IMR-90 (cell line): ENCODE results near the gene AGBL1.

ENCODE experiments used
- CEBPB ChIP-seq: IDR thresholded peaks from 2 replicates; pipeline ENCODE4 v1.6.1; 2012; ENCODE audit warnings: low read depth, low read length, improper control_type of control experiment
- RCOR1 ChIP-seq: IDR thresholded peaks from 2 replicates; pipeline ENCODE4 v1.6.1; 2012; ENCODE audit warnings: mild to moderate bottlenecking, low read length, improper control_type of control experiment; ENCODE audit not compliant: insufficient replicate concordance
- TF ChIP-seq, protein P1 (sequence below): conservative IDR thresholded peaks from 2 replicates; pipeline ENCODE4 v1.5.1; 2012; ENCODE audit warnings: mild to moderate bottlenecking, low read depth, low read length, improper control_type of control experiment

GRCh38 chr15:86676002-86676401 lies 596.3 kb downstream of the AGBL1 start:
- TF ChIP-seq CEBPB = no peak
- TF ChIP-seq, protein P1, sequence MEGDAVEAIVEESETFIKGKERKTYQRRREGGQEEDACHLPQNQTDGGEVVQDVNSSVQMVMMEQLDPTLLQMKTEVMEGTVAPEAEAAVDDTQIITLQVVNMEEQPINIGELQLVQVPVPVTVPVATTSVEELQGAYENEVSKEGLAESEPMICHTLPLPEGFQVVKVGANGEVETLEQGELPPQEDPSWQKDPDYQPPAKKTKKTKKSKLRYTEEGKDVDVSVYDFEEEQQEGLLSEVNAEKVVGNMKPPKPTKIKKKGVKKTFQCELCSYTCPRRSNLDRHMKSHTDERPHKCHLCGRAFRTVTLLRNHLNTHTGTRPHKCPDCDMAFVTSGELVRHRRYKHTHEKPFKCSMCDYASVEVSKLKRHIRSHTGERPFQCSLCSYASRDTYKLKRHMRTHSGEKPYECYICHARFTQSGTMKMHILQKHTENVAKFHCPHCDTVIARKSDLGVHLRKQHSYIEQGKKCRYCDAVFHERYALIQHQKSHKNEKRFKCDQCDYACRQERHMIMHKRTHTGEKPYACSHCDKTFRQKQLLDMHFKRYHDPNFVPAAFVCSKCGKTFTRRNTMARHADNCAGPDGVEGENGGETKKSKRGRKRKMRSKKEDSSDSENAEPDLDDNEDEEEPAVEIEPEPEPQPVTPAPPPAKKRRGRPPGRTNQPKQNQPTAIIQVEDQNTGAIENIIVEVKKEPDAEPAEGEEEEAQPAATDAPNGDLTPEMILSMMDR = no peak
- no peak for TF ChIP-seq RCOR1
